ENCODE measurements around the gene SEC14L3. TPM values are rescaled to one million over a fixed set of nuclear protein-coding genes. Genes with fewer than 3 reads are reported as not detected.

Gene SEC14L3
- not detected for total RNA-seq

DNA sequence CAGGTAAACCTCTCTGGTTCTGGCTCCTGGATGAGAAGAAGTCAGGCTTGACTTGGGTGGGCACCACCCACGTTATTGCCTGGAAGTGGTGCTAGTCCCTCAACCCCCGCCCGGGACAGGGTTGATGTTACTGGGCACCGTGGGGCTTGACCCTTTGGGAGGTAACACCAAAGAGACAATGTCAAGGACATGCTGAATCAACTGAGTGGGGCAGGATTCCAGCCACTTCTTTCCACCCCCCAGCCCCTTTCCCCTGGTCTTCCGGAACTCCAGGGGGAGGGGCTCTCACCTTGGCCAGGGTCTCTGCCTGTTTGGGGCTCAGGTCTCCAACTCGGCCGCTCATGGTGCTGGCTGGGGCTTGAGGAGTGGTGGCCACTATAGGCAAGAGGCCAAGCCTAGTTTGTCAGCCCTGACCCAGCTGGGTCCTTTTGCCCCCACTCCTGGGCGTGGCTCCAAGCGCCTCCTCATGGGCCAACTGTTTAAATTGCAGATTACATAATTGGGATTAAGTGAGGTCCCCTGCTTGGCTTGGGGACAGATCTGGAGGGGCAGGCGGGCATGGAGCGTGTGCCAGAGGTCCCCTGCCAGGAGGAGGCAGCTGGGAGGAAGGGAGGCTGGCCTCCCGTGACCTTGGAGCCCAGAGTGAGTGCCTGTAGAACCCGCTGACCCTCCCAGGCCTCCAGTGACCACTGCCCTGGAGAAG is at the start of gene SEC14L3:
SEC14L3 (minus strand) TSS at position 402 of the 703 bp plus-strand sequence; CDS start at position 343, 59 bp downstream.
- no peak for DNase-seq (ENCODE audit: low read depth in 2 of 3, low spot score in 2 of 3)

- DNase-seq (ENCODE audit: low read depth in 2 of 3, low spot score in 2 of 3): no peak
These were observed 48.1 kb upstream of the SEC14L3 start for GRCh38 chr22:30519842-30520425.

- DNase-seq (ENCODE audit: low read depth in 2 of 3, low spot score in 2 of 3): no peak
These were observed 44.9 kb upstream of the SEC14L3 start for GRCh38 chr22:30516731-30517130.

DNA sequence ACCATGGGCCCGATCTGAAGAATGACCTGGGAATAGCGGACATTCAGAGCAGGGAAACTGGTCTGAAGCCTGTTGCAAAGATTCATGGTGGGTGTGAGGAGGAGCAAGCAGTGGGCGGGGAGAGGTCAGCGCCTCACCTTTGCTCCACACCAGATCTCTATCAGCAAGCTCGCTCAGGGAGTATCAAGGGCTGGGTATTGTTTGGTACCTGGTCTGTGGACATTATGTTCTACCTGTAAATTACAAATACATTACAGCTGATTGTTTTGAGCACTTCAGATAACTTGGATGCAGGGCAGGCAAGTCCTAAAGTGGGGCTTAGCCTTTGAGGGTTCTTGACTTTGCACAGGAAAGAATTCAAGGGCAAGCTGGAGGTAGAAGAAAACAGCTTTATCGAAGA is 44.5 kb upstream of the SEC14L3 start:
- DNase-seq (ENCODE audit: low read depth in 2 of 3, low spot score in 2 of 3): no peak

DNA sequence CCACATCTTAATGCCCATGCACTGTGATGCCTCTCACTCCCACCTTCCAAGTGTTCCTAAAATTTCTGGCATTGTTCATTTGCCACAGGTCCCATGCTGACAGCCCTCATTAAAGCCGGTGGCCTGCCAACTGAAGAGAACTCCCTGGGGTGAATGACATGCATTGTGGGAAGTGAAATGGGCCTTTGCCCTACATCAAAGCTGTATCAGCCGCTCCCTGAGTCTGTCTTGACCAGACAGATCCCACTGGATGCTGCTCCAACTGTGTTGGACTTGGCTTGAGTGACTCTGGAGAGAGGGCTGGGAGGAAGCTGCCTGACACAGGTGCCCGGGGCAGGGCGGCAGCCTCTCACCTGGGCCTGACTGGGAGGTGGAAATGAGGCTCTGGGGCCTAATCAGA is 42.4 kb upstream of the SEC14L3 start:
- no peak for DNase-seq (ENCODE audit: low read depth in 2 of 3, low spot score in 2 of 3)

DNA sequence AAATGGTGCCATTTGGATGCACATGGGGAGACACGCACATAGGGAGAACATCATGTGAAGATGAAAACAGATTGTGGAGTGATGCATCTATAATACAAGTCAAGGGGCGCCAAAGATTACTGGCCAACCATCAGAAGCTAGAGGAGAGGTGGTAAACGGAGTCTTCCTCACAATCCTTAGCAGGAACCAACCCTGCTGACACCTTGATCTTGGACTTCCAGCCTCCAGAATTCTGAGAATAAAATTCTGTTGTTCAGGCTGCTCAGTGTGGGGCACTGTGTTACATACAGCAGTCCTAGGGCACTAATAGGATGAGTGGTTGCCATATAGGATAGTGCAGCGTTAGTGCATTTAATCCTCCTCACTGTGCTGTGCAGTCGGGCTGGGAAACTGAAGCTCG is 41.6 kb upstream of the SEC14L3 start:
- DNase-seq (ENCODE audit: low read depth in 2 of 3, low spot score in 2 of 3): no peak

DNA sequence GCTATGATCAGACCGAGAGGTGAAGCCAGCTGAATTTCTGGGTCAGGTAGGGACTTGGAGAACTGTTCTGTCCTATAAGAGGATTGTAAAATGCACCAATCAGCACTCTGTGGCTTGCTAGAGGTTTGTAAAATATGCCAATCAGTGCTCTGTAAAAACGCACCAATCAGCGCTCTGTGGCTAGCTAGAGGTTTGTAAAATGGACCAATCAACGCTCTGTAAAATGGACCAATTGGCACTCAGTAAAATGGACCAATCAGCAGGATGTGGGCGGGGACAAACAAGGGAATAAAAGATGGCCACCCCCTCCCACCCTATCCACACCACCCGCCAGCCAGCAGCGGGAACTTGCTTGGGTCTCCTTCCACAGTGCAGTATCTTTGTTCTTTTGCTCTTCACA is 40.1 kb upstream of the SEC14L3 start:
- no peak for DNase-seq (ENCODE audit: low read depth in 2 of 3, low spot score in 2 of 3)

- no peak for DNase-seq (ENCODE audit: low read depth in 2 of 3, low spot score in 2 of 3)
These were observed 39.3 kb upstream of the SEC14L3 start for GRCh38 chr22:30511109-30511508.

DNA sequence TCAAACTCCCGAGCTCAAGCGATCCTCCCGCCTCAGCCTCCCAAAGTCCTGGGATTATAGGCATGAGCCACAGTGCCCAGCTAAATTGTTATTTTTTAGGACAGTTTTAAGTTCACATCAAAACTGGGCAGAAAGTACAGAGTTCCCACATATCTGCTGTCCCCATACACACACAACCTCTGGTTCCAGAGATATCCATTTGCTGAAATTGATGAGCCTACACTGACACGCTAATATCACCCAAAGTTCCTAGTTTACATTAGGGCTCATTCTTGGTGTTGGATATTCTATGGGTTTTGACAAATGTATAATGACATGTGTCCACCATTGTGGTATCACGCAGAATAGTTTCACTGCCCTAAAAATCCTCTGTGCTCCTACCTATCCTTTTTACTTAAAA is 36.4 kb upstream of the SEC14L3 start:
- no peak for DNase-seq (ENCODE audit: low read depth in 2 of 3, low spot score in 2 of 3)

DNA sequence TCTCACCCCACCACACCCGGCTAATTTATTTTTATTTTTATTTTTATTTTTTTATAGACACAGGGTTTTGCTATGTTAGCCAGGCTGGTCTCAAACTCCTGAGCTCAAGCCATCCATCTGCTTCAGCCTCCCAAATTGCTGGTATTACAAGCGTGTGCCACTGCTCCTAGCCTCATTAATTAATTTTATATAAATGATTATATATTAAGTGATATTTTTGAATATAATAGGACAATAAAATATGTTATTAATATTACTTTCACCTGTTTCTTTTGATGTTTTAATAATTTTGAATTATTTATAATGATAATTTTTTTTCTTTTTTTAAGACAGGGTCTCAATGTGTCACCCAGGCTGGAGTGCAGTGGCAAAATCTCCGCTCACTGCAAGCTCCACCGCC is 35.9 kb upstream of the SEC14L3 start:
- DNase-seq (ENCODE audit: low read depth in 2 of 3, low spot score in 2 of 3): no peak

DNA sequence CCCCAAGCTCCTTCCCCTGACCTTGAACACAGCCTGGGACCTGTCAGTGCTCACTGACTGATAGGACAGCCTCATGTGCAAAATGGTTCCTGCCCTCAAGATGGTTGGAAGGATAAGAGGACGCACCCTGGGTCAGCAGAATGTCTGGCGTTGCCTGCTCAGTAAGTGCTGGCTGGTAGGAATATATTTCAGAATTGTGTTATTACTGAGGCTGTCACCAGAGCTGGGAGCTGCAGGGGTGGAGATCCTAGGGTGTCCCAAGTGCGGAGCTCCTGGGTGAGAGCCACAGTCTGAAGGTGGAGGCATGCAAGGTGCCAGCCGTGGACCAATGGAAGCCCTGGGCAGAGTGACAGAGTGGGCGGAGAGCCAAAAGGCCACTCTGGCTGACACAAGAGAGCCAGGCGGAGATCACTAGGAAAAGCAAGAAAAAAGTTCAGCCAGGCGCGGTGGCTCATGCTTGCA is 34.7 kb upstream of the SEC14L3 start:
- no peak for DNase-seq (ENCODE audit: low read depth in 2 of 3, low spot score in 2 of 3)

DNA sequence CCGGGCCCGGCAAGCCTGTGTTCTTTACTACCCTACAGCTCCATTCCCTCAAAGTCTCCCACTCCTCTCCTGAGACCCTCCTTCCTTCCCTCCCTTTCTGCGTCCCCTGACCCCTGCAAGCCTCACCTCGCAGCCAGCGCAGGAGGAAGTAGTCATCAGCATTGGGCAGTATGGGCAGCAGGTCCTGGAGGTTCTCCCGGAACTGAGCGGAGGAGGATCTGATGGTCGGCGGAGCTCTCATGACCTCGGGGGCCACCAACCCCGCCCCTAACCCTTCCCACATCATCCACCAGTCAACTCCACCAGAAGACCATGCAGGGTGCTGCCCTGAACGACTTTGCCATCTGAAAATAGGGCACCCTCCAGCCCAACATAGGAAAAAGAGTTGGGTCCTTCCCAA is 31.7 kb upstream of the SEC14L3 start:
- no peak for DNase-seq (ENCODE audit: low read depth in 2 of 3, low spot score in 2 of 3)

GRCh38 chr22:30502911-30503310 is 31.1 kb upstream of the SEC14L3 start:
- no peak for DNase-seq (ENCODE audit: low read depth in 2 of 3, low spot score in 2 of 3)

- DNase-seq (ENCODE audit: low read depth in 2 of 3, low spot score in 2 of 3): no peak
These were observed 30.3 kb upstream of the SEC14L3 start for GRCh38 chr22:30502153-30502552.

DNA sequence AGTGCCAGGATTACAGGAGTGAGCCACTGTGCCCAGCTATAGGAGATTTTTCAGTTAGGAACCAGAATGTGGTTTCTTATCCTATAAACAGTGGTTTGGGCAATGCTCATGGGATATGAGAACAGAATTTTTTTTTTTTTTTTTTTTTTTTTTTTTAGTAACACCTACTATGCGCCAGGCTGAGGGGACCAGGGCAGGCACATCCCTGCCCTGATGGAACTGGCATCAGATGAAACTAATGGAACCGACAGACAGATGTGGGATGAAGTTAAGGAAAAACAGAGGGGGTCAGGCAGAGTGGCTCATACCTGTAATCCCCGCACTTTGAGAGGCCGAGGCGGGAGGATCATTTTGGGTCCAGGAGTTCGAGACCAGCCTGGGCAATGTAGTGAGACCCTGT is 28.8 kb upstream of the SEC14L3 start:
- DNase-seq (ENCODE audit: low read depth in 2 of 3, low spot score in 2 of 3): no peak

- DNase-seq (ENCODE audit: low read depth in 2 of 3, low spot score in 2 of 3): no peak
These were observed 25.8 kb upstream of the SEC14L3 start for GRCh38 chr22:30497466-30498150.

DNA sequence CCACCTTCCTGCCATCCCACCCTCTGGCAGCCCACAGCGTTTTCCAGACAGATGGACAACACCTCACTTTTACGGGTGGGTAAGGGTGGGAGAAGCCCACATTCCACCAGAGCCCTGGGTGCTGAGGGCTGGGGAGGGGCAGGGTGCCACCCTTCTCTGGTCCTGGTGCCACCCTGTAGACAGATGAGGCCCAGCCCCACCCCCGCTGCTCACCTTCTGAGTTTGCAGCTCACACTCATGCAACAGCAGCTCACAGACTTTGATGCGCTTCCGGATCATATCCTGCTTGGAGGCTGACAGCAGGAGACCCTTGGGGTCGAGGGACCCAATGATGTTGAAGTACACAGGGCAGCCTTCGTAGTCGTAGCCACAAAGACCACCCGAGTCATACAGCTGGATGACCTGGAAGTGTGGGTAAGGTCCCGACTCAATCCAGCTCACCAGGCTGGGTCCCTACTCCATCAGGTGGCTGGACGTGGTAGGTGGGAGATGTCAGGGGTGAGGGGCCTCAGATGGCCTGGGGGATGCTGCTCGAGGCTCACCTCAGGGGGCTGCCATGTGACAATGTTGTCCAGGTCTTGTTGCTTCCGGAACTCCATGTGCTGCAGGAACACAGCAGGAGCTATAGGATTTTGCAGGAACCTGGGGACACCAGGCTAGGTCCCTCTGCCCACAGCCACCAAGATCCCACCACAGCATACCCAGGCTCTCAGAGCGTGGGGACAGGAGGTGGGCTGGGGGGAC is 23.4 kb upstream of the SEC14L3 start:
- DNase-seq (ENCODE audit: low read depth in 2 of 3, low spot score in 2 of 3): no peak

DNA sequence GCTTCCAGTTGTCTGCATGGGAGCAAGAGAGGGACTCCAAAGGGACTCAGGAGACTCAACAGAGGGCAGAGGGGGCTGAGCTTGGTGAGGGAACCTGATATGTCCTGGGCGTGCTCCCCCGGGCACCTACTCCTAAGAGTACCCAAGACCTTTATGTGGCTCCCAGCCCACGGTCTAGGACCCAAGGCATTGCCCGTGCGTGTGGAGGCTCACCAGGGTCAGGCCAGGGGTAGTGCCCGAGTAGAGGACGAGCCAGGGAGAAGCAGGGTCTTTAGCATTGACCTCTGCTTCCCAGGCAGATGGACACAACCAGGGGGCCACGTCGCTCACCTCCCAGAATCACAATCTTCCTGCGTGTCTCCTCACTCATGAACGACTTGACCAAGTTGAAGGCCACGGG is 20.3 kb upstream of the SEC14L3 start:
- no peak for DNase-seq (ENCODE audit: low read depth in 2 of 3, low spot score in 2 of 3)

DNA sequence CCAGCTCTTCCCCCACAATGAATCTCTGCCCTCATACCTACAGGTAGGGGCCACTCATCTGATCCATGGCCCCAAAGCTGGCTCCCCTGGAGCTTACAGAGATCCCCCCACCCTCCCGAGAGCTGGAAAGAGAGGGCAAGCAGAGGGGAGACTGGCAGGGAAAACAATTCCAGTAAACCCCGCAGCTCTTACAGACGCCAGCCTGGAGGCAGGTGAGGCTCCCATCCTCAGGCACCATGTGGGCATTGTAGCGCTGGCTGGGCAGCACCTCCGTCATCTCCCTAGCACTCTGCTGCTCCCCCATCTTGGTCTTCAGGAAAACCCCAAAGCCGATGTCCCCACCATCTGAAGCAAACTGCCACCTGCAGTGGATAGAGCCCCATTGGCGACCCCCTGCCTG is 19.6 kb upstream of the SEC14L3 start:
- no peak for DNase-seq (ENCODE audit: low read depth in 2 of 3, low spot score in 2 of 3)

DNA sequence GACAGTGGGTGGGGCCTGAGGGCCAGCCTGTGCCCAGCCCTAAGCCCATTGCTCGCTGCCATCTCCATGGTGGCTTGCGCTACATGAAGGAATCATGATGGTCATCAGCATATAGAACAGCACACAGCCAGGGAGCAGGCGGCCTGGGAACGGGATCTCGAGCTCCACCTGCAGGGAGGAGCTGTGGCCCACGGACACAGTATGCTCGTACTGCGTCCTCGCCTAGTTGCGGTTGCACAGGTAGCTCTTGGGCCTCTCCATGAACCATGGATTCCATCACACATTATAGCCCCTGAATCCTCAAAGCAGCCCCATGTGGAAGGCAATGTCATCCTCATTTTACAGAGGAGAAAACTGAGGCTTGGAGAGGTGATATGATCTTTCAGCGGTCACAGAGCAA is 18.6 kb upstream of the SEC14L3 start:
- no peak for DNase-seq (ENCODE audit: low read depth in 2 of 3, low spot score in 2 of 3)

- DNase-seq (ENCODE audit: low read depth in 2 of 3, low spot score in 2 of 3): no peak
These were observed 16.3 kb upstream of the SEC14L3 start for GRCh38 chr22:30488121-30488520.

Data from hematopoietic multipotent progenitor cell (in vitro differentiated cells).